Sigmoid colon (tissue), 4 donors: ENCODE results near the gene EED.

Experiments used
- CTCF ChIP-seq, 4 experiments: fragments of 450-650 bp in 3 of 4; fragments of 200-600 bp in 1 of 4; IDR thresholded peaks; one replicate each; pipeline ENCODE4 v1.5.1; 2016 to 2019; ENCODE audit warnings: antibody characterized with exemption in 4 of 4, mild to moderate bottlenecking in 3 of 4, moderate library complexity in 2 of 4
- POLR2AphosphoS5 ChIP-seq, 4 donors: sonication (generic); formaldehyde crosslinking; IDR thresholded peaks; one replicate each; pipeline ENCODE4 v1.6.1; 2017; ENCODE audit warnings: antibody characterized with exemption in 4 of 4

- TF ChIP-seq POLR2AphosphoS5 (IDR thresholded peaks at IDR 0.05) (no peak), CTCF (IDR thresholded peaks at IDR 0.05) (no peak)
These were observed 49.5 kb downstream of the EED start for GRCh38 chr11:86294026-86294425.
